Endodermal cell (in vitro differentiated cells): ENCODE measurements around the gene SIT1. TPM values are rescaled to one million over a fixed set of nuclear protein-coding genes. Genes with fewer than 3 reads are reported as not detected.
A peak's percentile ranks its signal among the peaks of the same experiment; 100 is the strongest.

ENCODE experiments used
- DNase-seq: peaks from one replicate; pipeline ENCODE4 v3.0.0-alpha.2; 2017
- H3K27ac ChIP-seq: 2 replicates; pipeline ENCODE4 v1.5.1; 2013; ENCODE audit warnings: mild to moderate bottlenecking, low read depth, low read length, moderate library complexity
- H3K27me3 ChIP-seq: 2 replicates; pipeline ENCODE4 v1.6.1; 2013; ENCODE audit warnings: mild to moderate bottlenecking, low read length, moderate library complexity; ENCODE audit not compliant: insufficient read depth, control insufficient read depth, poor library complexity, severe bottlenecking
- H3K36me3 ChIP-seq: 2 replicates; pipeline ENCODE4 v1.7.0; 2013; ENCODE audit warnings: mild to moderate bottlenecking, low read length, moderate library complexity; ENCODE audit not compliant: control insufficient read depth, insufficient read depth
- H3K4me1 ChIP-seq: one replicate; pipeline ENCODE4 v1.7.0; 2013; ENCODE audit warnings: low read length; ENCODE audit not compliant: control insufficient read depth, insufficient read depth
- H3K4me3 ChIP-seq: 2 replicates; pipeline ENCODE4 v1.5.1; 2013; ENCODE audit warnings: mild to moderate bottlenecking, low read length, moderate library complexity
- H3K9ac ChIP-seq: 2 replicates; pipeline ENCODE4 v1.6.1; 2013; ENCODE audit warnings: mild to moderate bottlenecking, low read length, moderate library complexity; ENCODE audit not compliant: poor library complexity, severe bottlenecking; ENCODE audit errors: extremely low read depth
- H3K9me3 ChIP-seq: 2 replicates; pipeline ENCODE4 v1.6.1; 2013; ENCODE audit warnings: mild to moderate bottlenecking, low read length, moderate library complexity; ENCODE audit not compliant: control insufficient read depth
- H3K27ac Mint-ChIP-seq: 2 replicates; pipeline ENCODE4 v1.8.0; 2020; ENCODE audit warnings: mixed read lengths
- H3K27me3 Mint-ChIP-seq: 2 replicates; pipeline ENCODE4 v1.8.0; 2021; ENCODE audit warnings: mild to moderate bottlenecking, mixed read lengths; ENCODE audit not compliant: insufficient read depth
- H3K36me3 Mint-ChIP-seq: 2 replicates; pipeline ENCODE4 v1.8.0; 2020; ENCODE audit warnings: low read depth, mixed read lengths
- H3K4me1 Mint-ChIP-seq: 2 replicates; pipeline ENCODE4 v1.8.0; 2020; ENCODE audit warnings: mixed read lengths
- H3K4me3 Mint-ChIP-seq: 2 replicates; pipeline ENCODE4 v1.8.0; 2020; ENCODE audit warnings: mild to moderate bottlenecking, moderate library complexity, mixed read lengths
- H3K9me3 Mint-ChIP-seq: 2 replicates; pipeline ENCODE4 v1.8.0; 2020; ENCODE audit warnings: mild to moderate bottlenecking, mixed read lengths
- CTCF ChIP-seq: fragments of 200-600 bp; sonication (generic); conservative IDR thresholded peaks from 2 replicates; pipeline ENCODE4 v1.5.0; 2021; ENCODE audit warnings: antibody characterized with exemption, mild to moderate bottlenecking
- WGBS, 2 experiments: methylation state at CpG; one replicate each; pipeline versions ENCODE4 v1.1.5 to v1.1.7; 2013; ENCODE audit warnings: missing lambda C conversion rate in 2 of 2, mixed read lengths in 1 of 2; ENCODE audit not compliant: insufficient coverage in 1 of 2, insufficient read length in 1 of 2; 5-methylcytosine and 5-hydroxymethylcytosine counted together
- total RNA-seq, 2 donors: library from RNA; stranded (reverse); fragmentation: NEBNext Ultra II Directional in 1 of 2; extraction: Animal tissue kit (Norgen Biotek cat#: 25700) in 1 of 2; gene quantifications; 2 replicates in 1 of 2; 3 replicates in 1 of 2; pipeline ENCODE4 v1.2.1, GENCODE V29; 2021

The SIT1 gene
- total RNA-seq, 2 donors from 2014 or later: 0.22 TPM; not detected in 1

GRCh38 chr9:35697486-35697885 is 46.8 kb upstream of the SIT1 start:
- no peak overlapping the region for H3K27ac ChIP-seq
- Mint-ChIP-seq H3K9me3 (no peaks in the 10 kb centered on the region), H3K36me3 (peaks cover 25% of the 10 kb centered on the region)

GRCh38 chr9:35696520-35697215 is 45.9 kb upstream of the SIT1 start:
- H3K4me3 Mint-ChIP-seq: no peak overlapping the region
- peaks cover 5% of the 10 kb centered on the region for H3K4me1 Mint-ChIP-seq
- 59 to 100% methylated on average over 1 to 9 of the region's 9 CpGs for WGBS, 2 experiments
- no peak overlapping the region for H3K27ac Mint-ChIP-seq
- Histone ChIP-seq H3K36me3 (peaks cover 62% of the 10 kb centered on the region), H3K27me3 (no peaks in the 10 kb centered on the region), H3K4me1 (no peaks in the 10 kb centered on the region), H3K27ac (no peak overlapping the region), H3K9me3 (no peaks in the 10 kb centered on the region), H3K4me3 (no peak overlapping the region), H3K9ac (no peak overlapping the region)
- H3K9me3 Mint-ChIP-seq: no peaks in the 10 kb centered on the region
- H3K36me3 Mint-ChIP-seq: peaks cover 24% of the 10 kb centered on the region
- peak; percentile 92 for DNase-seq
- peak; percentile 95 for TF ChIP-seq CTCF
- no peaks in the 10 kb centered on the region for H3K27me3 Mint-ChIP-seq

More at GRCh38 chr9:35697486-35697885, 46.8 kb upstream of the SIT1 start:
- no peaks in the 10 kb centered on the region for H3K27me3 Mint-ChIP-seq
- Histone ChIP-seq H3K36me3 (peaks cover 68% of the 10 kb centered on the region), H3K9ac (no peak overlapping the region), H3K9me3 (no peaks in the 10 kb centered on the region), H3K4me1 (no peaks in the 10 kb centered on the region), H3K27me3 (no peaks in the 10 kb centered on the region), H3K4me3 (no peak overlapping the region)
- H3K4me1 Mint-ChIP-seq: peaks cover 2% of the 10 kb centered on the region
- no peak overlapping the region for H3K4me3 Mint-ChIP-seq
- H3K27ac Mint-ChIP-seq: no peak overlapping the region
- DNase-seq: no peak
- TF ChIP-seq CTCF: no peak
- 93 to 98% methylated on average over 10 to 14 of the region's 14 CpGs for WGBS, 2 experiments

GRCh38 chr9:35695943-35696401 is 45.2 kb upstream of the SIT1 start:
- H3K4me3 ChIP-seq: no peak overlapping the region
- peaks cover 24% of the 10 kb centered on the region for H3K36me3 Mint-ChIP-seq
- no peak overlapping the region for H3K27ac ChIP-seq
- no peak overlapping the region for H3K27ac Mint-ChIP-seq
- no peak overlapping the region for H3K4me3 Mint-ChIP-seq
- no peaks in the 10 kb centered on the region for H3K4me1 ChIP-seq
- H3K4me1 Mint-ChIP-seq: peaks cover 5% of the 10 kb centered on the region
- H3K9me3 ChIP-seq: no peaks in the 10 kb centered on the region
- no peak for DNase-seq
- no peaks in the 10 kb centered on the region for H3K9me3 Mint-ChIP-seq
- 96 to 100% methylated on average over 3 of the region's 3 CpGs for WGBS, 2 experiments
- TF ChIP-seq CTCF: no peak
- H3K27me3 ChIP-seq: no peaks in the 10 kb centered on the region
- no peaks in the 10 kb centered on the region for H3K27me3 Mint-ChIP-seq
- peaks cover 55% of the 10 kb centered on the region for H3K36me3 ChIP-seq
- no peak overlapping the region for H3K9ac ChIP-seq
